GM21737 (cell line): ENCODE measurements around the gene KLHL29.
"Not testable (repeated sequence)": the region's sequence is repeated elsewhere in the genome, so short reads cannot be mapped to it uniquely, and the experiment has no call there.

ENCODE experiments used
- ATAC-seq: cut with Tn5 transposase; IDR thresholded peaks from one replicate; pipeline ENCODE4 v1.9.1; 2021; ENCODE audit warnings: mild to moderate bottlenecking, moderate library complexity; ENCODE audit not compliant: unreplicated experiment

Gene KLHL29

DNA sequence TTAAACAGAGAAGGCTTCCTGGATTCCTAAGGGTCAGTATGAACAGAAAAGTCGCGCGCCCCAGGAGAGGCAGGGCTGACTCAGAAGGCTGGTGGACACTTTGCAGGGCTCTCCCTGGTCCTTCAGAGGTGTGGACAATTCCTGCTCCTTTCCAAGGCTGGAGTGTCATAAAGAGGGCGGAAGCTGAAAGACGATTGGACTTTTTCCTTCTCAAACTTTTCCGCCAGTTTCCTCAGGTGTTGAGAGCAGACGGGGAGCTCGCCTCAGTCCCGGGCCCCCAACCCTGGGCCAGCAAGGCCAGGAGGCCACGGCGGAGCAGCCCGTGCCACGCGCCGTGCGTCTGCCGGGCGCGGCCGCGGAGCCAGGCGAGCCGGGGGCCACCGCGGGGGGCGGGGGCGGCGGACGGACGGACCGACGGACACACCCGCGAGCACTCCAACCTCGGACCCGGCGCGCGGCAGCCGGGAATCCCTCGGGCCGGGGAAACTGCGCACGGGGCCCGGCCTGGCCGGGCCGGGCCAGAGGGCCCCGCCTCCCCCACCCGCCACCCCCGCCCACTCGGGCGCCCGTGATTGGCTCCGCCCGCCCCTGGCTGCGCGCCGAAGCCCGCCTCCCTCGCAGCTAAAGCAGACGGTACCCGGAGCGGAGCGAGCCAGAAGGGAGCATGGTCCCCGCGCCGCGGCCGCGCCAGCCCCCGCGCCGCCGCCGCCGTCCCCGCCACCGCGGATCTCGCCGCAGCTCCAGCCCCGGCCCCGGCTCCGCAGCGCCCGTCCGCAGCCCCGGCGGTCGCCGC is at the start of gene KLHL29:
TSS of gene KLHL29 (plus strand) at position 629 of the 793 bp plus-strand sequence. CDS start 177,018 bp downstream, outside the sequence.
- ATAC-seq, result peak; percentile 57

DNA sequence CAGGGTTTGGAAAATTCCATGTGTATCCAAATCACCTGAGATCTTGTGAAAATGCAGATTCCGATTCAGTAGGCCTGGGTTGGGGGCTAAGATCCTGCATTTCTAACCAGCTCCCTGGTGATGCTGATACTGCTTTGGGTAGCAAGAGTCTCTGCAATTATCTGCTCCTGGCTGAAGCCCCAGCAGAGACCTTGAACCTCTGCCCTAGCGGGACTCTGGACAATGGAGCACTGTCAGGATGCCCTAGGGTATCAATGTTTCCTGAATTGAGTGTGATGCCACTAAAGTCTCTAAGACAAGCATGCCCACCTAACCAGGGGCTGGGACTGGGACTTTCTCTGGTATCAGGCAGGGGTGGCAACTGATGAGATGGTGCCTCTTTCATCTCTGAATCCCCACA is 49.4 kb upstream of the KLHL29 start:
- no peak for ATAC-seq

DNA sequence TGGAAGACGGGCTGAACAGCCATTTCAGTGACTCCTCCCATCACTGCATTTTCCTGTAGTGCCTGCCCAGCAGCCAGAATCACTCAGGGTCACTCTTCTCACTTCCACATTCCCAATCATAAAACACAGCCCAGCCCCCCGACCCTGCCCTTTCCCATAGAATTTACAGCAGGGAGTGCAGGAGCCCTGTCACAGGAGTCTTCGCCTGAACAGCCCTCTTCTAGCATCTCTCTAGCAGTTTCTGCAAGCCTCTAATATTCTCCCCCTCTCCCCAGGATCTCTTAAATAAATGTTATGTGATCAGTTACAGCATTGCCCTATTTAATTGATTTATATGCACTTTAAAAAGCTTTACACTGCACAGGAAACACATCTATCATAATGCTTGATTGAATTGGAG is 42.9 kb upstream of the KLHL29 start:
- ATAC-seq, result no peak

DNA sequence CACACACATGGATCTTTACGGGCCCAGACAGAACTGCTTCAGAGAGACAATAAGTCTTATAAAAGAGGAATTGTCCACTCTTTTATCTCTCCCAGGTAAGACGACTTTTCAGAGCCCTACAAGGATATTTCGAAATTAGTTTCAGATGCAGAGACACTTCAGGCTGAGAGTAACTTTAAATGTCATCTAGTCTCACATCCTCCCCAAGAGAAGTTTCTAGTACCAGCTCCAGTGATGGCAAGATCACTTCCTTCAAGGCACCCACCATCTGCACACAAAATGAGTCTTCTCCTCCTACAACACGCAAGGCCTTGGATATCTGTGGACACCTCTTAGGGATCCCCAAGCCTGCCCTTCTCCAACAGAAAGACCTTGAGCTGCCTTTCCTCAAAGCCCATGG is 39.0 kb upstream of the KLHL29 start:
- no peak for ATAC-seq

- no peak for ATAC-seq
Measured at GRCh38 chr2:23346781-23347180, 38.2 kb upstream of the KLHL29 start.

DNA sequence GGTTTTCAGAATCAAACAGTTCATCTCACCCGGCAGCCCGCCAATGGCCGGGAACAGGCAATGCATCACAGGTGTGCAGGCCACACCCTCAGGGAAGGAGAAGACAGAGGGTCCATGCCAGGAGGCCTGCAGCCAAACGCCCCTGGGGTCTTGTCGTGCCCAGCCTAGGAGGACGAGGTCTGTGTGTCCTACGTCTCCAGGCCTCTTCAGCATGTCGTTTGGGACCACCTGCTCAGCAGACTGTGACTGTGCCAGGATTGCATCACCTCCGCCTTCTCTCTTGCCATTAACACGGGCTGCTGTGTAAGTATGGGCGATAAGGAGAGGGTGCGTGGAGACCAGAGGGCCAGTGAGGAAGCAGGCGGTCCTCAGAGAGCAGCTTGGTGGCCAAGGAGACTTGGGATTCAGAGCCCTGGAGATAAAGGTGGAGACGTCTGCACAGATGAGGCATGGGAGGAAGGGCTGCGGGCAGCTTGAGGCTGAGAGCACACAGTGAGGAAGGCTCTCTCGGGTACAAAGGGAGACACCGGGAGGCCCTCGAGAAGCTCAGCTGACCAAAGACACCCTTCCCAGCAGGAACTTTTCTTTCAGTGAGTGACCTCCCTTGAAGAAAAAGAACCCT is 37.4 kb upstream of the KLHL29 start:
- no peak for ATAC-seq

GRCh38 chr2:23348093-23348481 is 36.9 kb upstream of the KLHL29 start:
- not testable (repeated sequence) for ATAC-seq

- ATAC-seq, result no peak
Measured at GRCh38 chr2:23349508-23349907, 35.5 kb upstream of the KLHL29 start.

GRCh38 chr2:23350041-23350791 is 34.8 kb upstream of the KLHL29 start:
- no peak for ATAC-seq

DNA sequence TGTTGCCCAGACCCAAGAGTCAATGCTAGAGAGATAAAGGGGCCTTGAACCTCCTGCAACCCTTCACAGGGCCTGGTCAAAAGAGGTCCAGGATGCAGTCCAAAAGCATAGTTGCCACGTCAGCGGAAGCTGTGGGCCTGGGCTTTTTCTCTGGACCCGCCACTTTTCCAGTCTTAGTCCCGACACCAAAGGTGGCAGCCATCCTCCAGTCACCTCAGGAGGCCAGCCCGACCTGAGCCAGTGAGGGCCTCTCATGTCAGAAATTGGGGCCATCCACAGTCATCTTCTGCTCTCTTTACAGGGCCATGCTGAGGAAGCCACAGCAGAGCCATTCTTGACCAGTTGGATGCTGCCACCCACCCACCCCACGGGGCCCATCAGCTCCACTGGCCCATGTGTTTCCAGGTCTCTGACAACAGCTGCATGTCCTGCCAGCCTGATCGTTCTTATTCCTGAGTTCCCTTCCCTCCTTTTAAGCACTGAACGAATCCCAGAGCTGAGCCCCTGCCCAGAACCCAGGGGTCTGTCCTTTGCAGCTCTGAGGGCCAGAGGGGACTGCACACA is 34.1 kb upstream of the KLHL29 start:
- ATAC-seq, result no peak

DNA sequence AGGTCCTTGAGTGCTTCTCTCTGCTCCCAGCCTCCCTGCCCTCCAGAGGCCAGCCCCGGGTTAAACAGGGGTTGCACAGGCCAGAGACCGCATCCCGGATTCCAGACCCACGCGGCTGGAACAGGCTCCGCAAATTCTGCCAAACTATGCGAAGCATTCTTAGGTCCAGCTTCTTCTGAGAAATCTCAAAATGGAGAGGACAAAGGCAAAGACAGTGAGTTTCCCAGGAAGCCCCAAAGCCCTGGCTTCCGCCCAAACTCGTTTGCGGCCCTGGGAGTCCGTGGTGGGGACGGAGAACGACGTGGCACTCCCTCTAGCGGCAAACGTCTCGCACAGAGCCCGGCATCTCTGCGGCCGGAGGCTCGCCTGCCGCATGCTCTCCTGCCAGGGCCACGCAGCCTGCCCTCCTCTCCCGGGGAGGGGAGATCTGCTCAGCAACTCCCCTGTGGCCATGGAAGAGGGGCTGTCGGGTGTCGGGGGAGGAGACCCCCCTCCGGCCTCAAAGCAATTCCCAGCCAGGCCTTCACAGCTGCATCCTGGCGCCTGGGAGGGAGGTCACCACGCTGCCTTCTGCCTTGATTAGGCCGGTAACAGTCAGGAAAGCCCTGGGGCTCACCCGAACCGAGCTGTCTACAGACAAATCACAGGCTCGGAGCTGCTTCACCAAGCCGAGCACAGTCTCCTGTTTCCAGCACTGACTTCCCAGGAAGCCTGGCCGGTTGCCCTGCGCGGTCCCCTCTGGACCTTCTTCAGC is 33.4 kb upstream of the KLHL29 start:
- ATAC-seq, result peak; percentile 82

DNA sequence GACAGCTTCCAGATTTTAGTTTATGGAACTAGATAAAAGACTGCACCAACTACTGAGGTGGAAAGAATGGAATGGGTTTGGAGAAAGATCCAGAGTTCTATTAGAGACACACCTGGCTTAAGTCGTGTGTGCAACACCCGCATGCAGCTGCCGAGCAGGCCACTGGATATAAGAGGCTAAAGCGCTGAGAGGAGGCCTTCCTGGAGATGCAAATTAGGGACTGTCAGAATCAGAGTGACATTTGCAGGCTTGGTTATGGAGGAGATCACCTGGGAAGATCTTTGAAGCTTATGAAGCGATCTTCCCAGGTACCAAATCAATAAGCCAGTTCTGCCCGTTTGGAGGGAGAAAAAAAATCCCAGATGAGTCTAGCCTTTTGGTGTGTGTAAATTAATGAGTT is 30.4 kb upstream of the KLHL29 start:
- peak; percentile 54 for ATAC-seq

DNA sequence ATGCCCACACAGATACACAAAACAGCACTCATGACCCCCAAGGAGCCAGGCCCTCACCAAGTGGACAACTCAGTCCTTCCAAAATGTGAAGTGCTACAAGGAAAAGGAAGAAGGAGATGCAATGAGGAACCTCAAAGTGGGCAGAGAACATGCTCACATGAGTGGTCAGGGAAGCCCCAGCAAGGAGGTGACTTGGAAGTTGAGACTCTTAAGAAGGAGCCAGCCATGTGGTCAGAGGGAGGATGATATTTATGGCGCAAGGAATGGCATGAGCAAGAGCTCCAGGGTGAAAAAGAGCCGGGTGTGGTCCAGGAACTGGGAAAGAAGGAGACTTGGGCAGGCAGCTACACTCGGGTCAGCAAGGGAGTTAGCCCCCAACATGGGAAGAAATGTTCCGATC is 30.0 kb upstream of the KLHL29 start:
- ATAC-seq, result no peak

DNA sequence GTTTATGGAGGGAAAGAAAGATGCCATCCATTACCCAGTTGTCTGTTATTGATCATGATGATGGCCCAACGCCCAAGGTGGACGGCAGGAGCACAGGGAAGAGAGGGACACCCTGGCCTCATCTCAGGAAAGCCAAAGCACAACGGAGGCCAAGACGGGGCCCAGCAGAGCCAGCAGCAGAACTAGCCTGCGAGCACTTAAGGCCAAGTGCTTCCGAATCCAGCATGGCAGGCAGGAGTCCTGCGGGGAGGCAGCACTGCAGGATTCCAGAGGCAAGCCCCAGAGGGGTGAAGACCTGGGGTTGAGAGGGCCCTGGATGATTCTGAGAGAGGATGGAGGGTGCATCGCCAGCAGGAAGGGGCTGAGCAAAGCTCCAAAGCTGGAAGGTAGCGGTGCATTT is 28.3 kb upstream of the KLHL29 start:
- no peak for ATAC-seq

- no peak for ATAC-seq
Measured at GRCh38 chr2:23359631-23360567, 25.1 kb upstream of the KLHL29 start.

DNA sequence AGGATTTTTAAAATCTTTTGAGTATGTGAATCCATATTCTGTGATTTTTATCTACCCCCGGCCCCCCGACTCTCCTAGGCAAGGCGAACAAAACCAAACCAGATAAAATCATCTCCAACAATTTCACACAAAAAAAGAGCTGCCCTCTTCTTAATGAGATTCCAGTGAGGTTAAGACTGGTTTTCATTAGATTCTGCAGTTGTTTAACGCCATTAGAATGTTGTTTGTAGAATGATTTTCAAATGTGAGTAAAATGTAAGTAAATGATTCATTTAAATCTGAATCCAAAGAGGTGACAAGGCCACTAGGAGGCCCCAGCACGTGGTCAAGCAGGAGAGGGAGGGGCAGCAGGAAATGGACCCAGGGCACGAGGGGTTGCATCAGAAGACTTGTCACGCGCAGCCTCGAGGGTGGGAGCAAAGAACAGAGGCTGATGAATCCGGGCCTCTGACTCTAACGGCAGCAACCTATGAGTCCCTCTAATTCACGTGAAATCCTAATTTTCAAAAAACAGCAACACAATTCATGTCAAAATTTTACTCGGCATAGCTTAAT is 24.3 kb upstream of the KLHL29 start:
- no peak for ATAC-seq

GRCh38 chr2:23361152-23361551 is 23.8 kb upstream of the KLHL29 start:
- no peak for ATAC-seq

GRCh38 chr2:23363268-23363667 is 21.7 kb upstream of the KLHL29 start:
- no peak for ATAC-seq

DNA sequence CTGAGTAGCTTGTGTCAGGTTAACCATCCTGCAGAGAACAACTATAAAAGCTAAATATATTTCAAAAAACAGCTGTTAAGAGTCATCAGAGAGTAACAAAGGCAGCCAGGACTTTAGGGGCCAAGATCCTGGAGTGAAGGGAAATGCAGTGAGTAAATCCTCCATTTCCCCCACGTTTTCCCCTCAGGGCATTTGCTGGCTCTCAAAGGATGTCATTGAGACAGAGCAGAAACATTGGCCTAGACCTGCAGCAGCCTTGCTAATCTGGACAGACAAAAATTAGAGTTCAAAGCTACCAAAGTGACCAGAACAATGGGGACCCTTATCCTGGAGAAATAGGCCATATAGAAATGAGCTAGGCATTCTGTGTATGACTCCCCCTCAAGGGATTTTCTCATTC is 21.1 kb upstream of the KLHL29 start:
- no peak for ATAC-seq
